ENCODE measurements around the gene ARHGAP15. TPM values are rescaled to one million over a fixed set of nuclear protein-coding genes. Genes with fewer than 3 reads are reported as not detected.

ARHGAP15 gene
- total and polyA plus RNA-seq, 3 experiments from 2014 or later = 41.3 to 328 (median 41.4) TPM

GRCh38 chr2:143378996-143379395 is 249.8 kb downstream of the ARHGAP15 start:
- DNase-seq = no peak
- Histone ChIP-seq H3K4me1 (ENCODE audit: insufficient read depth, low read length) (peaks cover 5% of the 10 kb centered on the region), H3K27me3 (ENCODE audit: insufficient read depth, low read length, poor library complexity, severe bottlenecking) (no peaks in the 10 kb centered on the region), H3K36me3 (ENCODE audit: insufficient read depth, low read length) (no peaks in the 10 kb centered on the region), H3K27ac (ENCODE audit: low read depth, low read length) (no peak overlapping the region), H3K9me3 (ENCODE audit: low read length) (no peaks in the 10 kb centered on the region), H3K4me3 (ENCODE audit: low read length) (no peak overlapping the region)
- Mint-ChIP-seq H3K27me3 (no peaks in the 10 kb centered on the region), H3K4me1 (peaks cover 56 to 80% (median 74%) of the 10 kb centered on the region in 3 donors), H3K27ac (no peak overlapping the region), H3K9me3 (no peaks in the 10 kb centered on the region), H3K4me3 (no peak overlapping the region), H3K36me3 (peaks cover 5 to 23% (median 9%) of the 10 kb centered on the region in 3 donors)
- CTCF ChIA-PET = no interaction called here
- POLR2A ChIA-PET = no interaction called here

DNA sequence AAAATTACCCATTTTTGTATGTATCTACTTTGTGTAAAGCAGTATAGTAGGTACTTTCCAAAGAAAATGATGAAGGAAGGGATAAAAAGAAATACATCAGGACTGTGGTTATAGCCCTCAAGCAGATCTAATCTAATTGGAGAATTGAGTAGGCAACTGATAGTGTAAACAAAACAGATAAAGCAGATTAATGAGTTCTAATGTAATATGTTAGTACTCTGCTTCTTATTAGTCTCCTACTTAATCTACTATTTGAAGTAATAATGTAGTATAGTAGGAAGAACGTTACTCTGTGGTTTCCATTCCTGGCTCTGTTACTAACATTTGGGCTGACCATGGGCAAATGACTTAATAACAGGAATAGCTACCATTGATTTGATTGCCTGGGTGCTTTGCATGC is 250.7 kb downstream of the ARHGAP15 start:
- H3K4me3 Mint-ChIP-seq = no peak overlapping the region
- no peak for DNase-seq
- ChIA-PET POLR2A (no interaction called here), CTCF (no interaction called here)
- Histone ChIP-seq H3K9me3 (ENCODE audit: low read length) (no peaks in the 10 kb centered on the region), H3K27ac (ENCODE audit: low read depth, low read length) (no peak overlapping the region), H3K4me3 (ENCODE audit: low read length) (no peak overlapping the region), H3K4me1 (ENCODE audit: insufficient read depth, low read length) (peaks cover 5% of the 10 kb centered on the region), H3K36me3 (ENCODE audit: insufficient read depth, low read length) (no peaks in the 10 kb centered on the region), H3K27me3 (ENCODE audit: insufficient read depth, low read length, poor library complexity, severe bottlenecking) (no peaks in the 10 kb centered on the region)
- H3K36me3 Mint-ChIP-seq = peaks cover 5 to 22% (median 7%) of the 10 kb centered on the region in 3 donors
- no peaks in the 10 kb centered on the region for H3K9me3 Mint-ChIP-seq
- H3K27ac Mint-ChIP-seq = peak overlapping the region in 1 of 8 donors; percentile 27
- peaks cover 56 to 80% (median 69%) of the 10 kb centered on the region in 3 donors for H3K4me1 Mint-ChIP-seq
- no peaks in the 10 kb centered on the region for H3K27me3 Mint-ChIP-seq

GRCh38 chr2:143382573-143382972 is 253.4 kb downstream of the ARHGAP15 start:
- Histone ChIP-seq H3K27ac (ENCODE audit: low read depth, low read length) (no peak overlapping the region), H3K36me3 (ENCODE audit: insufficient read depth, low read length) (no peaks in the 10 kb centered on the region), H3K27me3 (ENCODE audit: insufficient read depth, low read length, poor library complexity, severe bottlenecking) (no peaks in the 10 kb centered on the region), H3K4me1 (ENCODE audit: insufficient read depth, low read length) (peaks cover 5% of the 10 kb centered on the region), H3K9me3 (ENCODE audit: low read length) (no peaks in the 10 kb centered on the region), H3K4me3 (ENCODE audit: low read length) (no peak overlapping the region)
- Mint-ChIP-seq H3K36me3 (peaks cover 5 to 27% (median 8%) of the 10 kb centered on the region in 3 donors), H3K4me3 (no peak overlapping the region), H3K27ac (peak overlapping the region in 1 of 8 donors; percentile 29), H3K27me3 (no peaks in the 10 kb centered on the region), H3K9me3 (no peaks in the 10 kb centered on the region), H3K4me1 (peaks cover 55 to 89% (median 70%) of the 10 kb centered on the region in 3 donors)
- DNase-seq = no peak
- ChIA-PET POLR2A (no interaction called here), CTCF (no interaction called here)

DNA sequence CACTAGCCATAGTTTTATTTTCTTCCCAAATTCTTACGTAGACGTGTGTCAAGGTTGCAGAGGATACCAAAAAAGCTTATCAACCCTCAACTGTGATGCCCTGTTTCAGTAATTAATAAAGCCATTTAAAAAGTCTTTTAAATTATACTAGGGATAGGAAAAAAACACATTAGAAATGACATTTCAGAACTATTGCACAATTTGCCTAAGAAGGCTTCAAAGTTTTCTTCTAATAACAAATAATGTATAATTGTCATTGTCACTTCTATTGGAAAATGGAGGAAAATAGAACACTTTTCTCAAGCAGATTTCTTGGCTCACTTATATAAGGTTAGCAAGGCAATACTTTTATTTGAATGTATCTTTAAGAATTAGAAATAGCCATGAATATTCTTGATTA is 253.8 kb downstream of the ARHGAP15 start:
- H3K4me1 Mint-ChIP-seq = peaks cover 55 to 89% (median 71%) of the 10 kb centered on the region in 3 donors
- no peak overlapping the region for H3K27ac Mint-ChIP-seq
- Histone ChIP-seq H3K9me3 (ENCODE audit: low read length) (no peaks in the 10 kb centered on the region), H3K27ac (ENCODE audit: low read depth, low read length) (no peak overlapping the region), H3K4me3 (ENCODE audit: low read length) (no peak overlapping the region), H3K4me1 (ENCODE audit: insufficient read depth, low read length) (peaks cover 5% of the 10 kb centered on the region), H3K27me3 (ENCODE audit: insufficient read depth, low read length, poor library complexity, severe bottlenecking) (no peaks in the 10 kb centered on the region), H3K36me3 (ENCODE audit: insufficient read depth, low read length) (no peaks in the 10 kb centered on the region)
- CTCF ChIA-PET = no interaction called here
- H3K27me3 Mint-ChIP-seq = no peaks in the 10 kb centered on the region
- peaks cover 5 to 27% (median 8%) of the 10 kb centered on the region in 3 donors for H3K36me3 Mint-ChIP-seq
- POLR2A ChIA-PET = no interaction called here
- no peak for DNase-seq
- no peak overlapping the region for H3K4me3 Mint-ChIP-seq
- H3K9me3 Mint-ChIP-seq = no peaks in the 10 kb centered on the region

GRCh38 chr2:143384111-143384510 is 254.9 kb downstream of the ARHGAP15 start:
- H3K27ac ChIP-seq (ENCODE audit: low read depth, low read length) = no peak overlapping the region
- H3K27ac Mint-ChIP-seq = no peak overlapping the region
- no peaks in the 10 kb centered on the region for H3K4me1 ChIP-seq (ENCODE audit: insufficient read depth, low read length)
- no peaks in the 10 kb centered on the region for H3K9me3 Mint-ChIP-seq
- H3K27me3 ChIP-seq (ENCODE audit: insufficient read depth, low read length, poor library complexity, severe bottlenecking) = no peaks in the 10 kb centered on the region
- POLR2A ChIA-PET = interaction anchor here (0.6 kb wide), 1 partner anchor 92 kb away, joined by 3 read pairs; no protein-coding TSS in a partner anchor
- CTCF ChIA-PET = no interaction called here
- no peaks in the 10 kb centered on the region for H3K27me3 Mint-ChIP-seq
- DNase-seq = no peak
- peaks cover 5 to 22% (median 8%) of the 10 kb centered on the region in 3 donors for H3K36me3 Mint-ChIP-seq
- no peaks in the 10 kb centered on the region for H3K9me3 ChIP-seq (ENCODE audit: low read length)
- no peak overlapping the region for H3K4me3 ChIP-seq (ENCODE audit: low read length)
- no peak overlapping the region for H3K4me3 Mint-ChIP-seq
- no peaks in the 10 kb centered on the region for H3K36me3 ChIP-seq (ENCODE audit: insufficient read depth, low read length)
- H3K4me1 Mint-ChIP-seq = peaks cover 48 to 81% (median 61%) of the 10 kb centered on the region in 3 donors

GRCh38 chr2:143390171-143390570 is 261.0 kb downstream of the ARHGAP15 start:
- peaks cover 46 to 81% (median 64%) of the 10 kb centered on the region in 3 donors for H3K4me1 Mint-ChIP-seq
- peaks cover 0 to 29% (median 10%) of the 10 kb centered on the region in 3 donors for H3K36me3 Mint-ChIP-seq
- Histone ChIP-seq H3K9me3 (ENCODE audit: low read length) (no peaks in the 10 kb centered on the region), H3K27ac (ENCODE audit: low read depth, low read length) (no peak overlapping the region), H3K4me3 (ENCODE audit: low read length) (no peak overlapping the region), H3K36me3 (ENCODE audit: insufficient read depth, low read length) (no peaks in the 10 kb centered on the region), H3K4me1 (ENCODE audit: insufficient read depth, low read length) (no peaks in the 10 kb centered on the region), H3K27me3 (ENCODE audit: insufficient read depth, low read length, poor library complexity, severe bottlenecking) (no peaks in the 10 kb centered on the region)
- ChIA-PET CTCF (no interaction called here), POLR2A (interaction anchor here (0.6 to 0.7 kb wide), 2 partner anchors 10 to 137 kb away, joined by 3 to 6 read pairs; no protein-coding TSS in a partner anchor)
- H3K4me3 Mint-ChIP-seq = no peak overlapping the region
- no peak for DNase-seq
- peak overlapping the region in 2 of 8 donors; percentile 8 to 20 for H3K27ac Mint-ChIP-seq
- H3K27me3 Mint-ChIP-seq = no peaks in the 10 kb centered on the region
- H3K9me3 Mint-ChIP-seq = no peaks in the 10 kb centered on the region

DNA sequence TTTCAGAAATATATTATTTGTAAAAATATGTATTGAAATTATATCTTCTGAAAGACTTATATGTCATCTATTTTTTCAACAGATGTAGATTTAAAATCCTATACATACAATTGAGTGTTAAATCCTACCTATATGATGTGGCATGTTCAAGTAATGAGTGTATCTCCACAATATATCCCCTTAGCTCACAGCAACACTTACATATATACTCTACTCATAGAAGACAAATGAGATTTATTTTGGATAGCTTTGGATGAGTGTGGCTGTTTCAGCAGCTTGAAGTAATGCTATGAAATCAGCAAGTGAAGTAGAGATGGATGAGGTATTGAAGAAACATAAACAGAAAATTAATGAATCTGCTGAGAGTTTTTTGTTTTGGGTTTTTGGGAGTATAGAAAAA is 263.1 kb downstream of the ARHGAP15 start:
- H3K4me1 ChIP-seq (ENCODE audit: insufficient read depth, low read length) = no peaks in the 10 kb centered on the region
- CTCF ChIA-PET = no interaction called here
- DNase-seq = no peak
- no peaks in the 10 kb centered on the region for H3K27me3 ChIP-seq (ENCODE audit: insufficient read depth, low read length, poor library complexity, severe bottlenecking)
- H3K27ac ChIP-seq (ENCODE audit: low read depth, low read length) = no peak overlapping the region
- H3K4me3 ChIP-seq (ENCODE audit: low read length) = no peak overlapping the region
- H3K36me3 ChIP-seq (ENCODE audit: insufficient read depth, low read length) = no peaks in the 10 kb centered on the region
- POLR2A ChIA-PET = no interaction called here
- Mint-ChIP-seq H3K9me3 (no peaks in the 10 kb centered on the region), H3K4me1 (peaks cover 52 to 83% (median 71%) of the 10 kb centered on the region in 3 donors), H3K27ac (peak overlapping the region in 1 of 8 donors; percentile 36), H3K27me3 (no peaks in the 10 kb centered on the region), H3K36me3 (peaks cover 0 to 30% (median 6%) of the 10 kb centered on the region in 3 donors), H3K4me3 (no peak overlapping the region)
- no peaks in the 10 kb centered on the region for H3K9me3 ChIP-seq (ENCODE audit: low read length)

DNA sequence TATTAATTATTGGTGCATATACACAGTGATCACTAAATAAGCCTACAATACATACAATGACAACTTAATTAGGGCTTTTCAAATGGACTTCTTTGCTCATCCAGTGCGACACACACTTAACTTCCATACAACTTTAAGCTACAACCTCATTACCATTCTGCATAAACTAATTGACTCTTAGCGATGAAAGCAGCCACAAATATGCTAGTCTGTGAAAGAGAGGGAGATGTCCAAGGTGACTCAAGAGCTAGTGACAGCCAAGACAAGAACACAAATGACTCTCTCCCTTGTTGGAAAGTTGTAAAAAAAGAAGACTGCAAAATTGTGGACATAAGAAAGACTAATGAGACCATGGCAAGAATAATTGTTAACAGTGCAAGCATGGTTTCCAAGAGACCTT is 264.8 kb downstream of the ARHGAP15 start:
- peak overlapping the region in 2 of 8 donors; percentile 5 to 8 for H3K27ac Mint-ChIP-seq
- H3K4me3 ChIP-seq (ENCODE audit: low read length) = no peak overlapping the region
- H3K27me3 ChIP-seq (ENCODE audit: insufficient read depth, low read length, poor library complexity, severe bottlenecking) = no peaks in the 10 kb centered on the region
- no peak overlapping the region for H3K27ac ChIP-seq (ENCODE audit: low read depth, low read length)
- POLR2A ChIA-PET = no interaction called here
- no peaks in the 10 kb centered on the region for H3K9me3 Mint-ChIP-seq
- H3K4me1 ChIP-seq (ENCODE audit: insufficient read depth, low read length) = no peaks in the 10 kb centered on the region
- H3K36me3 ChIP-seq (ENCODE audit: insufficient read depth, low read length) = no peaks in the 10 kb centered on the region
- CTCF ChIA-PET = no interaction called here
- H3K4me3 Mint-ChIP-seq = no peak overlapping the region
- H3K27me3 Mint-ChIP-seq = no peaks in the 10 kb centered on the region
- peaks cover 0 to 30% (median 5%) of the 10 kb centered on the region in 3 donors for H3K36me3 Mint-ChIP-seq
- no peak for DNase-seq
- H3K9me3 ChIP-seq (ENCODE audit: low read length) = no peaks in the 10 kb centered on the region
- H3K4me1 Mint-ChIP-seq = peaks cover 53 to 91% (median 82%) of the 10 kb centered on the region in 3 donors

Data from CD8-positive, alpha-beta memory T cell (primary cell).